Chondrocyte (in vitro differentiated cells): ENCODE results near the gene MYO7A. TPM values are rescaled to one million over a fixed set of nuclear protein-coding genes. Genes with fewer than 3 reads are reported as not detected.
"Not testable (repeated sequence)": the region's sequence is repeated elsewhere in the genome, so short reads cannot be mapped to it uniquely, and the experiment has no call there.

Experiments
- DNase-seq: peaks from one replicate; pipeline ENCODE4 v3.0.0; 2021; ENCODE audit warnings: mixed read lengths, low spot score
- H3K27ac Mint-ChIP-seq: one replicate; pipeline ENCODE4 v1.8.0; 2021; ENCODE audit warnings: mild to moderate bottlenecking, moderate library complexity, mixed read lengths; ENCODE audit not compliant: unreplicated experiment
- H3K27me3 Mint-ChIP-seq: 2 replicates; pipeline ENCODE4 v1.8.0; 2021; ENCODE audit warnings: low read depth, mixed read lengths
- H3K36me3 Mint-ChIP-seq: 2 replicates; pipeline ENCODE4 v1.8.0; 2021; ENCODE audit warnings: low read depth, mixed read lengths
- H3K4me1 Mint-ChIP-seq: 2 replicates; pipeline ENCODE4 v1.8.0; 2021; ENCODE audit warnings: low read depth, mild to moderate bottlenecking, mixed read lengths
- H3K4me3 Mint-ChIP-seq: one replicate; pipeline ENCODE4 v1.8.0; 2021; ENCODE audit warnings: mild to moderate bottlenecking, moderate library complexity, mixed read lengths; ENCODE audit not compliant: unreplicated experiment
- H3K9me3 Mint-ChIP-seq: 2 replicates; pipeline ENCODE4 v1.8.0; 2021; ENCODE audit warnings: low read depth, mixed read lengths
- total RNA-seq: library from RNA; stranded (reverse); gene quantifications from 3 replicates; pipeline ENCODE4 v1.2.1, GENCODE V29; 2021
- TF ChIP-seq, protein P1 (sequence below): fragments of 200-600 bp; sonication (generic); IDR thresholded peaks from 2 replicates; pipeline ENCODE4 v1.5.0; 2021; ENCODE audit warnings: antibody characterized with exemption, mild to moderate bottlenecking, moderate library complexity

The MYO7A gene
- total RNA-seq, 1 donor from 2014 or later = not detected

DNA sequence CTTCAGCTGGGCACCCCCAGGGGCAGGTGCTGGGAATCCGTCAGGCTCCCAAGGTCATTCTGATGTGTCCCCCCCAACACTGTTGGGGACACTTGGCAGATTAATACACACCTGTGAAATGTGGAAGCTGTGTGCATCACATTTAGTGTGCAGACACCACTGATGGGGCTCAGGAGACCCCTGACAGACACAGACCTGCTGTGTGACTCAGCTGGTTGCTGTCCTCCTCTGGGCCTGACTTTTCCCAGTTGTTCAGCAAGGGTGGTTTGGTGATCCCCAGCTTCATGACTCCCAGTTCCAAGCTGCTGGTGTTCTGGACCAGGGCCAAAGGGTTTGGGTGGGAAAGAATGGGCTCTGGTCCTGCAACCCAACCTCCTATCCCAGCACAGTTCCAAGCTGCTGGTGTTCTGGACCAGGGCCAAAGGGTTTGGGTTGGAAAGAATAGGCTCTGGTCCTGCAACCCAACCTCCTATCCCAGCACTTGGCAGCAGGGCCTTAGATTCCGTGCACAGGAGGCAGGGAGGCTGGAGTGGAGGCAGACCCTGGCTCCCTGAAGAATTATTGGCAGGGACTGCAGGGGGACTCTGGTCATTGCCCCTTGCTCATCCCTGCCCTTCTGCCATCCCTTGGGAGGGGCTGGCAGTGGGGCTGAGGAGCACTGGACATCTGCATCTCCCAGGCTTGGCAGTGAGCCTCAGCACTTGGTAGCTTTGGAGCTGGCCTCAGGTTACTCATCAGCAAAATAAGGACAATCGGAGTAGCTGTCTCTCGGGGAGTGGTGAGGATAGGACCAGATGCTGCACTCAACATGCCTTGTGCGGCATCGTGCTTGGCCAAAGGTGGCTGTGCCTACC, 33.8 kb upstream of the MYO7A start:
- Mint-ChIP-seq H3K27me3 (no peaks in the 10 kb centered on the region), H3K27ac (no peak overlapping the region), H3K36me3 (no peaks in the 10 kb centered on the region), H3K4me3 (no peak overlapping the region), H3K9me3 (no peaks in the 10 kb centered on the region), H3K4me1 (no peaks in the 10 kb centered on the region)
- TF ChIP-seq, protein P1, sequence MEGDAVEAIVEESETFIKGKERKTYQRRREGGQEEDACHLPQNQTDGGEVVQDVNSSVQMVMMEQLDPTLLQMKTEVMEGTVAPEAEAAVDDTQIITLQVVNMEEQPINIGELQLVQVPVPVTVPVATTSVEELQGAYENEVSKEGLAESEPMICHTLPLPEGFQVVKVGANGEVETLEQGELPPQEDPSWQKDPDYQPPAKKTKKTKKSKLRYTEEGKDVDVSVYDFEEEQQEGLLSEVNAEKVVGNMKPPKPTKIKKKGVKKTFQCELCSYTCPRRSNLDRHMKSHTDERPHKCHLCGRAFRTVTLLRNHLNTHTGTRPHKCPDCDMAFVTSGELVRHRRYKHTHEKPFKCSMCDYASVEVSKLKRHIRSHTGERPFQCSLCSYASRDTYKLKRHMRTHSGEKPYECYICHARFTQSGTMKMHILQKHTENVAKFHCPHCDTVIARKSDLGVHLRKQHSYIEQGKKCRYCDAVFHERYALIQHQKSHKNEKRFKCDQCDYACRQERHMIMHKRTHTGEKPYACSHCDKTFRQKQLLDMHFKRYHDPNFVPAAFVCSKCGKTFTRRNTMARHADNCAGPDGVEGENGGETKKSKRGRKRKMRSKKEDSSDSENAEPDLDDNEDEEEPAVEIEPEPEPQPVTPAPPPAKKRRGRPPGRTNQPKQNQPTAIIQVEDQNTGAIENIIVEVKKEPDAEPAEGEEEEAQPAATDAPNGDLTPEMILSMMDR = no peak
- DNase-seq = peak; percentile 41

DNA sequence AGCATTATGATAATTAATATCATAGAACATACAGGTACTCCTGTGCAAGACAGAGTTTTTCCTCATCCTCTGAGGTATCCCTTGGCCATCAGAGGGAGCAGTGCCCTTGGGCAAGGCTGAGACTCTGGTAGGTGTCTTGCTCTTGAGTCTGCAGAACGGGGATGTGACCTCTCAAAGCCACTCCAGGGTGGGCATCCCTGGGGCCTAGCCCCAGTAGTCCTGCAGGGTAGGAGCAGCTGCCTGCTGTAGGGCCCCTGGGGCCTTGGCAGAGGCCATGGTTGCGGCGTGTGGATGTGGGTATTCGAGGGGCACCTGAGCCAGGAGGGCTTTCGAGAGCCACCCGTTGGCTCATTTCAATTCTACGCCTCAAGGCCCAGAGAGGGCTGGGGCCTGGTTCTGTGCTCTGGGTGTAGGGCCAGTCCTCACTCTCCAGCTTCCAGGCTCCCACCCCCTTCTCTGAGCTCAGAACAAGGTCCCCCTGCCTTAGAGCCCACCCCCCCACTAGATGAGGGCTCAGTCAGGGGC, 33.1 kb upstream of the MYO7A start:
- peak; percentile 81 for DNase-seq
- Mint-ChIP-seq H3K27me3 (no peaks in the 10 kb centered on the region), H3K4me1 (no peaks in the 10 kb centered on the region), H3K9me3 (no peaks in the 10 kb centered on the region), H3K4me3 (no peak overlapping the region), H3K27ac (no peak overlapping the region), H3K36me3 (no peaks in the 10 kb centered on the region)
- TF ChIP-seq, protein P1 = no peak

DNA sequence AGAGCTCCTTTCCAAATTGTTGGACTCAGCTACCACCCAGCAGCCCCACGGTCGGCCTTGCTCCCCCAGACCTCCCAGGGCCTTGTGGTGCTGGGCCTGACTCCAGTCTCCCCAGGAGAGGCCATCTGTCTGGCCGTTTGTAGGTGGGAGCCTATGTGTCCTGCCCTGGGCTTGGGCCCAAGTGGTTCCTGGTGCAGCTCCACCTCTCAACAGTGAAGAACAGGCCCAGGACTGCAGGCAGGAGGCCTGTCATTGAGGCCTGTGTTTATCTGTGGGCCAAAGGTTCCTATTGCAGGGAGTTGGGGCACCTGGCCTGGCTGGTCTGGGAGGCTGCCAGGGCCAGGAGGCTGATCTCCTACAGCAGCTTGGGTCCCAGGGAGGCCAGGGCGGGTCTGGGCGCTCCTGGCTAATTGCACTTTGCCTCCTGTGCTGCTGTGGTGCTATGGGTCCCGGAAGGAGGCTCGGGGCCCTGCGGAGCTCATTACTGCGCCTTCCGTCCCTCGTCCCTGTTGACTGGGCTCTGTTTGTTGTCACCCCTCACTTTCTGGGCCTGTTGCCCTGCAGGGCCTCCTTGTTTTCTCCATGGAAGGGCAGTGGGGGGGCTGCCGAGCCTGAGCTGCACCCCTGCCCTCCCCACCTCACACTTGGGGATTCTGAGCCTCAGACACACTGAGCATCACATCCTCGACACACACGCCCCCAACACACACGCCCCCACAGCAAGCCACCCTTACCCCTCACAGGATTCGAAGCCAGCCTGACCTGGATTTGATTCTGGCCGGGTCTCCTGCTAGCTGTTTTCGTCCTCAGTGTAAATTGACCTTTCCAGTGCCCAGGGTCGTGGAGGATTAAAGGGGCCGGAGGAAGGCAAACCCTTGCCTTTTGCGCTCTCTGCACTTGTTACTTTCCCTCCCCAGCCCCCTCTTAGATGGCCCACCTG, 32.2 kb upstream of the MYO7A start:
- no peaks in the 10 kb centered on the region for H3K36me3 Mint-ChIP-seq
- no peak overlapping the region for H3K4me3 Mint-ChIP-seq
- H3K4me1 Mint-ChIP-seq = no peaks in the 10 kb centered on the region
- no peaks in the 10 kb centered on the region for H3K9me3 Mint-ChIP-seq
- no peaks in the 10 kb centered on the region for H3K27me3 Mint-ChIP-seq
- TF ChIP-seq, protein P1 = no peak
- no peak overlapping the region for H3K27ac Mint-ChIP-seq
- peak; percentile 75 for DNase-seq

DNA sequence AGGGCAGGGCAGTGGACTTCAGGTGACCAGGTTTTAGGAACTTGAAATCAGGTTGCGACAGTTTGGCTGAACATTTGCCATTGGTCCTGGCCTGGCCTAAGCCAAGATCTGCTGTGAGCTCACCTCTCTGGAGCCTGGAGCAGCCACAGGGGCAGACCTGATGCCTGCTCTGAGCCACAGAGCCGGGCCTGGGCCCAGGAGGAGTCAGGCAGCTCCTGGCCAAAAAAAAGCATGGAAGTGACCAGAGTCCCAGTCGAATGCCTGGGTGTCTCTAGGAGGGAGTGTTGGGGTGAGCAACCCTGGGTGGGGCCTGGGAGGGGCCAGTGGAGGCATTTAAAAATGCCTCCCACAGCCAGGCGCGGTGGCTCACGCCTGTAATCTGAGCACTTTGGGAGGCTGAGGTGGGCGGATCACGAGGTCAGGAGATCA, 31.4 kb upstream of the MYO7A start:
- Mint-ChIP-seq H3K27ac (no peak overlapping the region), H3K4me1 (no peaks in the 10 kb centered on the region), H3K4me3 (no peak overlapping the region), H3K36me3 (no peaks in the 10 kb centered on the region), H3K27me3 (no peaks in the 10 kb centered on the region), H3K9me3 (no peaks in the 10 kb centered on the region)
- peak; percentile 53 for DNase-seq
- TF ChIP-seq, protein P1 = no peak

DNA sequence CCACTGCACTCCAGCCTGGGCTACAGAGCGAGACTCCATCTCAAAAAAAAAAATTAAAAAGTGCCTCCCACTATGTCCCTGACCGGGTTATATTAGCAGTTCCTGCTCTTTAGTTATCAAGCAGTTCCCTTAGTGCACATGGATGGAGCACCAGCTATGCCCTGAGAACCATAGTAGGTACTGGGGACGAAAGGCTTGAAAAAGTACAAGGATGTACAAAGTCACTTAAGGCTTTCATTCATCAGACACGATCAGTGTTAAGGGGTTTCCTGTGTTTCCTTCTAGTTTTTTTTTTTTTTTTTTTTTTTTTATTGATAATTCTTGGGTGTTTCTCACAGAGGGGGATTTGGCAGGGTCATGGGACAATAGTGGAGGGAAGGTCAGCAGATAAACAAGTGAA, 30.9 kb upstream of the MYO7A start:
- H3K4me1 Mint-ChIP-seq, H3K27me3 Mint-ChIP-seq, H3K36me3 Mint-ChIP-seq, DNase-seq, H3K4me3 Mint-ChIP-seq, H3K9me3 Mint-ChIP-seq, H3K27ac Mint-ChIP-seq: not testable (repeated sequence)
